Mammary epithelial cell (primary cell): ENCODE measurements around the gene S100A3.

Experiments
- EZH2 ChIP-seq: IDR thresholded peaks from 2 replicates; pipeline ENCODE4 v1.6.1; 2012; ENCODE audit warnings: low read length, inconsistent platforms, borderline replicate concordance
- TF ChIP-seq, protein P1 (sequence below), 2 donors: IDR thresholded peaks in 1 of 2; conservative IDR thresholded peaks in 1 of 2; 2 replicates each; pipeline ENCODE4 v1.5.1; 2011 to 2012; ENCODE audit warnings: inconsistent platforms in 2 of 2, low read length in 2 of 2, mild to moderate bottlenecking in 2 of 2, control low read depth in 1 of 2, low read depth in 1 of 2; ENCODE audit not compliant: insufficient read depth in 1 of 2; ENCODE audit errors: extremely low read depth in 1 of 2

DNA sequence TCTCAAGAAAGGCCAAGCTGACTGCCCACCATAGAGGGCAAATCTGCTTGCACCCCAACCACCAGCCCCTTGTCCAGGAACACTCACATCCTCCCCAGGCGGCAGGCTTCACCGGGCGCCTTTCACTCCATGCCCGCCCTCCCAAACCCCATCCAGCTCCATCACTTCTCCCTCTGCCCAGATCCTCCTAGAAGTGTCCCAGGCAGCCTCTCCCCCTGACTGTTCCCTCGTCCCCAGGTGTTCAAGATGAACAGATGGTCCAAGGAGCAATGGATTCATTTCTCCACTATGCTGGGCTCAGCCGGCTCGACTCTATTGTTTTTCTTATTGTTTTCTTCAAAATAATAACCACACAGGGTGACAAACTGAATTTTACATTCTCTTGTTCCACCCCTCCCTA is 35.4 kb downstream of the S100A3 start:
- TF ChIP-seq, protein P1, sequence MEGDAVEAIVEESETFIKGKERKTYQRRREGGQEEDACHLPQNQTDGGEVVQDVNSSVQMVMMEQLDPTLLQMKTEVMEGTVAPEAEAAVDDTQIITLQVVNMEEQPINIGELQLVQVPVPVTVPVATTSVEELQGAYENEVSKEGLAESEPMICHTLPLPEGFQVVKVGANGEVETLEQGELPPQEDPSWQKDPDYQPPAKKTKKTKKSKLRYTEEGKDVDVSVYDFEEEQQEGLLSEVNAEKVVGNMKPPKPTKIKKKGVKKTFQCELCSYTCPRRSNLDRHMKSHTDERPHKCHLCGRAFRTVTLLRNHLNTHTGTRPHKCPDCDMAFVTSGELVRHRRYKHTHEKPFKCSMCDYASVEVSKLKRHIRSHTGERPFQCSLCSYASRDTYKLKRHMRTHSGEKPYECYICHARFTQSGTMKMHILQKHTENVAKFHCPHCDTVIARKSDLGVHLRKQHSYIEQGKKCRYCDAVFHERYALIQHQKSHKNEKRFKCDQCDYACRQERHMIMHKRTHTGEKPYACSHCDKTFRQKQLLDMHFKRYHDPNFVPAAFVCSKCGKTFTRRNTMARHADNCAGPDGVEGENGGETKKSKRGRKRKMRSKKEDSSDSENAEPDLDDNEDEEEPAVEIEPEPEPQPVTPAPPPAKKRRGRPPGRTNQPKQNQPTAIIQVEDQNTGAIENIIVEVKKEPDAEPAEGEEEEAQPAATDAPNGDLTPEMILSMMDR (conservative IDR thresholded peaks at IDR 0.05 in 1 of 2, IDR thresholded peaks at IDR 0.05 in 1 of 2; ENCODE audit: extremely low read depth in 1 of 2, insufficient read depth in 1 of 2, low read depth in 1 of 2, low read length in 2 of 2) = no peak
- no peak for TF ChIP-seq EZH2
